Neural progenitor cell (in vitro differentiated cells): ENCODE data around the gene SPRED2. TPM values are rescaled to one million over a fixed set of nuclear protein-coding genes. Genes with fewer than 3 reads are reported as not detected.

Source experiments
- DNase-seq: peaks from one replicate; pipeline ENCODE4 v3.0.0-alpha.2; 2016; ENCODE audit warnings: low spot score
- H2AFZ ChIP-seq: fragments of 200-600 bp; sonication (generic); replicated peaks from 2 replicates; pipeline ENCODE4 v1.6.1; 2016; ENCODE audit warnings: antibody characterized with exemption
- H3F3A ChIP-seq: fragments of 200-600 bp; sonication (generic); 2 replicates; pipeline ENCODE4 v1.6.1; 2016; ENCODE audit warnings: antibody characterized with exemption, low read depth
- H3K27ac ChIP-seq: fragments of 200-600 bp; sonication (generic); 2 replicates; pipeline ENCODE4 v1.5.1; 2016; ENCODE audit warnings: mild to moderate bottlenecking
- H3K27me3 ChIP-seq: fragments of 200-600 bp; sonication (generic); 2 replicates; pipeline ENCODE4 v1.6.1; 2016; ENCODE audit warnings: mild to moderate bottlenecking, moderate library complexity
- H3K36me3 ChIP-seq: fragments of 200-600 bp; sonication (generic); 2 replicates; pipeline ENCODE4 v1.5.1; 2016
- H3K4me1 ChIP-seq: fragments of 200-600 bp; sonication (generic); 2 replicates; pipeline ENCODE4 v1.6.1; 2016; ENCODE audit warnings: mixed run types
- H3K4me2 ChIP-seq: fragments of 200-600 bp; sonication (generic); 2 replicates; pipeline ENCODE4 v1.6.1; 2016
- H3K4me3 ChIP-seq: fragments of 200-600 bp; sonication (generic); 2 replicates; pipeline ENCODE4 v1.5.1; 2016
- H3K79me2 ChIP-seq: fragments of 200-600 bp; sonication (generic); 2 replicates; pipeline ENCODE4 v1.6.1; 2016; ENCODE audit warnings: low read depth
- H3K9ac ChIP-seq: fragments of 200-600 bp; sonication (generic); 2 replicates; pipeline ENCODE4 v1.6.1; 2016
- H3K9me3 ChIP-seq: fragments of 200-600 bp; sonication (generic); 2 replicates; pipeline ENCODE4 v1.5.1; 2016; ENCODE audit warnings: low read depth
- H4K20me1 ChIP-seq: fragments of 200-600 bp; sonication (generic); 2 replicates; pipeline ENCODE4 v1.6.1; 2016; ENCODE audit warnings: low read depth
- H3K27ac Mint-ChIP-seq: 3 replicates; pipeline ENCODE4 v1.8.0; 2021; ENCODE audit warnings: mixed read lengths
- H3K27me3 Mint-ChIP-seq: 2 replicates; pipeline ENCODE4 v1.8.0; 2022; ENCODE audit warnings: low read depth, mild to moderate bottlenecking, inconsistent platforms, moderate library complexity, mixed read lengths; ENCODE audit not compliant: insufficient read depth
- H3K36me3 Mint-ChIP-seq: 3 replicates; pipeline ENCODE4 v1.8.0; 2021; ENCODE audit warnings: mixed read lengths
- H3K4me1 Mint-ChIP-seq: 3 replicates; pipeline ENCODE4 v1.8.0; 2021; ENCODE audit warnings: mixed read lengths
- H3K4me3 Mint-ChIP-seq: 3 replicates; pipeline ENCODE4 v1.8.0; 2021; ENCODE audit warnings: mild to moderate bottlenecking, moderate library complexity, mixed read lengths
- H3K9me3 Mint-ChIP-seq: 3 replicates; pipeline ENCODE4 v1.8.0; 2020; ENCODE audit warnings: mixed read lengths
- EZH2 ChIP-seq: fragments of 200-600 bp; sonication (generic); IDR thresholded peaks from 2 replicates; pipeline ENCODE4 v1.6.1; 2017; ENCODE audit warnings: antibody characterized with exemption, mild to moderate bottlenecking, moderate library complexity
- EZH2phosphoT487 ChIP-seq: fragments of 200-600 bp; sonication (generic); IDR thresholded peaks from 2 replicates; pipeline ENCODE4 v1.6.1; 2017; ENCODE audit warnings: antibody characterized with exemption
- total RNA-seq: library from RNA; depleted of rRNA; stranded (reverse); fragments of >200 nt; gene quantifications from 2 replicates; pipeline ENCODE4 v1.2.3, GENCODE V29; 2015; ENCODE audit warnings: low replicate concordance
- TF ChIP-seq, protein P1 (sequence below): fragments of 200-600 bp; sonication (generic); IDR thresholded peaks from 2 replicates; pipeline ENCODE4 v1.5.1; 2017; ENCODE audit warnings: antibody characterized with exemption, mild to moderate bottlenecking

The SPRED2 gene
- total RNA-seq, 1 donor from 2014 or later, result 11.6 TPM

DNA sequence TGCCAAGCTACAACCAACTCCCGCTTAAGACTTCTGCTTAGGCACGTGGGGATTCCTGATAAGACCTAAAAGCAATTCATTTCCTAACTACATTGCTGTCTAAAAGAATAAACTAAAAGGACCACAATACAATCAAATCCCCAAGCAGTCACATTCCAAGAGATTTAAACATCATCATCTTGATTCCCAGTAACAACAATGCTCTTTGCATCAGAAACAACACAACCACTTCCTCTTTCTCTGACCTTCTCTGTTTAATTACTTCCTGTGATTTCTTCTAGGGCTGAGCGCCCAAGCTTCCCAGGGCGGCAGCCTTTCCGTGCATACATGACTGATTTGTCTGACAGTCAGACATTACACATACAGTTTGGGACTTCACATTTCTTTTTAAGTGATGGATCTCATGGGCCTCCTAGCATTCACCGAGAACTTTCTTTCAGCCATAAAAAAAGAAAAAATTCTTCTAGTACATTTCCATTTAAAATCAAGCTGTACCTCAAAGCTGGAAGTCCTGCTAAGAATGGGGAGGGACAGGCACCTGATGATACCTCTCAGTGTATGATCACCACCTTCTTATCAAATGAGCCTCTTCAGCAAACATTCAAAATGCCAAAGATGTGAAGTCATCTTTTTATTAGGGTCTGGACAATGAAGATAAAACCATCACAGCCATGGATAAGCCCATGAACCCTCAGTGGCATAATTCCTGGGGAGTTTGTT is 11.5 kb downstream of the SPRED2 start:
- Mint-ChIP-seq H3K4me3 (no peak overlapping the region), H3K36me3 (peaks cover 4% of the 10 kb centered on the region), H3K9me3 (no peaks in the 10 kb centered on the region), H3K27ac (no peak overlapping the region), H3K4me1 (peaks cover 17% of the 10 kb centered on the region), H3K27me3 (no peaks in the 10 kb centered on the region)
- Histone ChIP-seq H3K9me3 (no peaks in the 10 kb centered on the region), H3K27me3 (no peaks in the 10 kb centered on the region), H3K9ac (no peak overlapping the region), H3K4me3 (no peak overlapping the region), H3K36me3 (no peaks in the 10 kb centered on the region), H3K4me2 (no peak overlapping the region), H3F3A (no peaks in the 10 kb centered on the region), H4K20me1 (peaks cover 66% of the 10 kb centered on the region), H3K27ac (no peak overlapping the region), H3K4me1 (peaks cover 16% of the 10 kb centered on the region), H3K79me2 (peaks cover 58% of the 10 kb centered on the region), H2AFZ (no peak overlapping the region)
- no peak for DNase-seq
- TF ChIP-seq, protein P1, sequence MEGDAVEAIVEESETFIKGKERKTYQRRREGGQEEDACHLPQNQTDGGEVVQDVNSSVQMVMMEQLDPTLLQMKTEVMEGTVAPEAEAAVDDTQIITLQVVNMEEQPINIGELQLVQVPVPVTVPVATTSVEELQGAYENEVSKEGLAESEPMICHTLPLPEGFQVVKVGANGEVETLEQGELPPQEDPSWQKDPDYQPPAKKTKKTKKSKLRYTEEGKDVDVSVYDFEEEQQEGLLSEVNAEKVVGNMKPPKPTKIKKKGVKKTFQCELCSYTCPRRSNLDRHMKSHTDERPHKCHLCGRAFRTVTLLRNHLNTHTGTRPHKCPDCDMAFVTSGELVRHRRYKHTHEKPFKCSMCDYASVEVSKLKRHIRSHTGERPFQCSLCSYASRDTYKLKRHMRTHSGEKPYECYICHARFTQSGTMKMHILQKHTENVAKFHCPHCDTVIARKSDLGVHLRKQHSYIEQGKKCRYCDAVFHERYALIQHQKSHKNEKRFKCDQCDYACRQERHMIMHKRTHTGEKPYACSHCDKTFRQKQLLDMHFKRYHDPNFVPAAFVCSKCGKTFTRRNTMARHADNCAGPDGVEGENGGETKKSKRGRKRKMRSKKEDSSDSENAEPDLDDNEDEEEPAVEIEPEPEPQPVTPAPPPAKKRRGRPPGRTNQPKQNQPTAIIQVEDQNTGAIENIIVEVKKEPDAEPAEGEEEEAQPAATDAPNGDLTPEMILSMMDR, result no peak
- no peak for TF ChIP-seq EZH2
- no peak for TF ChIP-seq EZH2phosphoT487

DNA sequence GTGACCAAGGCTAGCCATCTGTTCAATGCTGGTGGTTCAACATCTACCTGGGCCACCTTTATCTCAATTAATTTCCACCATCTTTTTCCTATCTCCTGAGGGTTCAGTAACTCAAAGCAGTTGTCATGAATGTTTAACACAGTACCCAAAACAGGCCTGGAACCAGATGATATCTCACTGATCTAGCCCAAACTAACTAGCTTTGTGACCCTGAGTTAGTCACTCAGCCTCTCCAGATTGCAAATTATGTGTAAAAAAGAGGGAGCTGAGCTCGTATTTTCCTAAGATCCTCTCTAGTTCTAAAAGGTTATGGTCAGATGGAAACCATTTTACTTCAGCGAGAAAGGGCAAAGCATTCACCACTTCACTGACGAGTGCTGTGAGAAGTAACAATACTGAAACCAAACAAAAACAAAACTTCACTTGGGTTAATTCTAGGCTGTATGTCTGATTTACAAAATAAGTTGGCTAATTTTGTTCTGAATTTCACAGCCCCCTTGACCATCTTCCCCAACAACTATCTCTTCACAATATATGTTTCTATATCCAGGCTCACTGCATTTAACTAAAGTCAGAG is 14.8 kb downstream of the SPRED2 start:
- no peak overlapping the region for H3K9ac ChIP-seq
- peaks cover 12% of the 10 kb centered on the region for H3K36me3 Mint-ChIP-seq
- H2AFZ ChIP-seq, result no peak overlapping the region
- H3K27ac ChIP-seq, result no peak overlapping the region
- H3K36me3 ChIP-seq, result no peaks in the 10 kb centered on the region
- no peaks in the 10 kb centered on the region for H3F3A ChIP-seq
- no peak for DNase-seq
- H3K4me2 ChIP-seq, result no peak overlapping the region
- no peaks in the 10 kb centered on the region for H3K9me3 Mint-ChIP-seq
- H3K9me3 ChIP-seq, result no peaks in the 10 kb centered on the region
- peaks cover 39% of the 10 kb centered on the region for H4K20me1 ChIP-seq
- H3K27ac Mint-ChIP-seq, result no peak overlapping the region
- H3K79me2 ChIP-seq, result peaks cover 33% of the 10 kb centered on the region
- H3K4me1 Mint-ChIP-seq, result peaks cover 20% of the 10 kb centered on the region
- no peaks in the 10 kb centered on the region for H3K27me3 Mint-ChIP-seq
- H3K27me3 ChIP-seq, result no peaks in the 10 kb centered on the region
- no peak overlapping the region for H3K4me3 ChIP-seq
- no peak overlapping the region for H3K4me3 Mint-ChIP-seq
- no peak for TF ChIP-seq EZH2
- TF ChIP-seq, protein P1, result no peak
- no peak for TF ChIP-seq EZH2phosphoT487
- peaks cover 28% of the 10 kb centered on the region for H3K4me1 ChIP-seq

DNA sequence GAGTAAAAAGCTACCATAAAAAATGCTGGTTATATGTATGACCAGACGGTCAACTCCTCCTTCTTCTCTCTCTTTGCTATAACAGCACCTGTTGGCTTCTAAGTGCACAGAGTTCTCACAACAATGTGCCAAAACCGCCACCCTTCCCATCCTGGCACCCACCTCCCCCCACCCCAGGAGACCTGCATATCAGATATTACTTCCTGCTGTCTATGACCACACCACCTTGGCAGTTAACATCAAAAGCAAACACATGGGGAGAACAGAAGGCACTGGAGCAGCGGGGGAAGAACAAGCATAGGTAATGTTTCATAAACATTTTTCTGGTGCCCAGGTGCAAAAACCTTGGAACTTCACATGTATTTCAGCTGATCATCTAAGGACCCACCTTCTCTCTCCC is 15.5 kb downstream of the SPRED2 start:
- no peak overlapping the region for H3K27ac ChIP-seq
- peaks cover 29% of the 10 kb centered on the region for H3K79me2 ChIP-seq
- no peak overlapping the region for H3K4me2 ChIP-seq
- H3K9me3 ChIP-seq, result no peaks in the 10 kb centered on the region
- no peak for TF ChIP-seq EZH2phosphoT487
- TF ChIP-seq EZH2, result no peak
- TF ChIP-seq, protein P1, result no peak
- Mint-ChIP-seq H3K36me3 (peaks cover 14% of the 10 kb centered on the region), H3K4me1 (peaks cover 19% of the 10 kb centered on the region), H3K9me3 (no peaks in the 10 kb centered on the region), H3K4me3 (no peak overlapping the region), H3K27me3 (no peaks in the 10 kb centered on the region), H3K27ac (no peak overlapping the region)
- no peaks in the 10 kb centered on the region for H3K36me3 ChIP-seq
- peaks cover 34% of the 10 kb centered on the region for H3K4me1 ChIP-seq
- H4K20me1 ChIP-seq, result peaks cover 32% of the 10 kb centered on the region
- H3K9ac ChIP-seq, result no peak overlapping the region
- no peaks in the 10 kb centered on the region for H3F3A ChIP-seq
- H3K27me3 ChIP-seq, result no peaks in the 10 kb centered on the region
- no peak overlapping the region for H2AFZ ChIP-seq
- H3K4me3 ChIP-seq, result no peak overlapping the region
- no peak for DNase-seq
